ENCODE results near the gene TENM3.

TENM3 gene

GRCh38 chr4:182825786-182826185 is 582.6 kb downstream of the TENM3 start:
- DNase-seq, result no peak

GRCh38 chr4:182826391-182826790 is 583.2 kb downstream of the TENM3 start:
- no peak for DNase-seq

DNA sequence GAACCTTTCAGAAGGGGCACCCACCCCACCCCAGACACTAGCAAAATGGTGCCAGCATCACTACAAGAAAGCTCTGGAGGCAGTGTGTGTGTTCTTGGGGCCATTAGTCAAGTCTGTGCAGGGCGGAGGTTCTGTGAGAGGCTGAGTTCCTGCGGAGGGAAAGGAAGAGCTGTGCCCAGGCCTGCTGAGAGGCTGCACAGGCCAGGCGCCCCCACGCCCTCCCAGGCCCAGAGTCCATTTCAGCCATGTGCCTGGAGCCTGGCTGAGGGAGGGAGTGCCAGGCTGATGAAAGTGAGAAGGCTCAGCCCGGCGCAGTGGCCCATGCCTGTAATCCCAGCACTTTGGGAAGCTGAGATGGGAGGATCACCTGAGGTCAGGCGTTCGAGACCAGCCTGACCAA is 584.0 kb downstream of the TENM3 start:
- DNase-seq, result no peak

GRCh38 chr4:182827954-182828353 is 584.8 kb downstream of the TENM3 start:
- DNase-seq, result no peak

- no peak for DNase-seq
Measured at GRCh38 chr4:182828360-182829025, 585.3 kb downstream of the TENM3 start.

- DNase-seq, result no peak
Measured at GRCh38 chr4:182829196-182829595, 586.0 kb downstream of the TENM3 start.

DNA sequence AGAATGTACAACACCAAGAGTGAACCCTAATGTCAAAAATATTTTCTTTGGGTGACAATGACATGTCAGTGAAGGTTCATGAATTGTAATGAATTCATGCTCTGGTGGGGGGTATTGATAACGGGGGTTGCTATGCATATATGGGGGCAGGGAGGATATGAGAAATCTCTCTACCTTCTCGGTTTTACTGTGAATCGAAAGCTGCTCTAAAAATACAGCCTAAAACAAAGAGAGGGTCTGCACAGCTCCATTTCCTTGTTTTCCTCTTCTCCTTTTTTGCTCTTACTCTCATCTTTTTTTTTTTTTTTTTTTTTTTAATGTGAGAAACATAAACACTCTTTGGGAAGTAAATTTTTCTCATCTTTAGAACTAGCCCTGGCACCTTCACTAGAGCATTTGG is 588.2 kb downstream of the TENM3 start:
- no peak for DNase-seq

- DNase-seq, result no peak
Measured at GRCh38 chr4:182832352-182833120, 589.3 kb downstream of the TENM3 start.

DNA sequence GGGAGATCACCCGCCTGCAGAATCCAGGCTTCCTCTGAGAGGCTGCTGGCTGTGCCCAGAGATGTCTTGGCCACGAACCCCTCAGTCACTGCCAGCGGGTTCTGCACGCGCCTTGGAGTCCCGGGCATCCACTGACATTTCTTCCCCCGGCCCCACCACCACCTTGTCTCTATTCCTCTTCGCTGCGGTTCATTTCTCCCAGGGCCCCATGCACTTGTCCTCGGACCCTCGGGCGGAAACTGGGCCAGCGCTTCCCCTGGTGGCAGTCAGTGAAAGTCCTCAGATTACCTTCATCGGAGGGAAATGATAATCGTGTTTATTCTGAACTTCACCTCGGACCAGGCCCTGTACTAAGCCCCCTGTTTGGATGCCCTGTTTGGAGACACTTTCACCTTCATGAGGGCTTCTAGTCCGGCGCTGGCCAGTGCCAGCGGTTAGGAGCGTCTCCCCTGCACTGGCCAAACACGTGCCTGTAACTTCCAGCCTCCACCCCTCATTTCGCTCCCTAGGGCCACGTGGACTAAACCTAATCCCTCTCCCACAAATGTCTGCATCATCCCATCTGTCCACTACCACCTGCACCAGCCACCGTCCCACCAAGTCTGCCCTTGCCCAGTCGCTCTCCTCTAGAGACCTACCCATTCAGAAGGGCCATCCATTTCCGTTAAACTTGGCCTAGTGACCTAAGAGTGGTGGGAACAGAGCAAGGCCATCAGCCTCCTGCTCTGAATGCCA is 592.0 kb downstream of the TENM3 start:
- DNase-seq, result no peak

GRCh38 chr4:182837831-182838230 is 594.6 kb downstream of the TENM3 start:
- DNase-seq, result no peak

GRCh38 chr4:182838535-182838934 is 595.3 kb downstream of the TENM3 start:
- DNase-seq, result no peak

DNA sequence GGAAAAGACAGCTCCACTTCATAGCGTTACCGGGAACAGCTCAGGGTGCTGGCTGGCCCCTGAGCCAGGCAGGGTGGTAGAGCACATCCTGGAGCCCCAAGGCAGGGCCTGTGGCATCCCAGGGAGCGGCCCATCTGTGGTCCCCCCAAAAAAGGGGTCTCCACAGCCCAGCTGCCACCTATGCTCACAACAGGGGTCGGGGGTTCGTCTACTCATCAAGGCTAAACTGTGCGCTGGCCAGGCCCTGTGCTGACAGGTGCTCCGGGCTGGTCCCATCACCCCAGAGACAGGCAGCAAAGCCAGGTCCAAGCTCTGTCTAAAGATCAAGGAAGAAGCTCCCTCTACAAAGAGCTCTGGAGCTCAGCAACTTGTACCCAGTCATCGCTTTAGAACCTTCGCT is 596.1 kb downstream of the TENM3 start:
- no peak for DNase-seq

DNA sequence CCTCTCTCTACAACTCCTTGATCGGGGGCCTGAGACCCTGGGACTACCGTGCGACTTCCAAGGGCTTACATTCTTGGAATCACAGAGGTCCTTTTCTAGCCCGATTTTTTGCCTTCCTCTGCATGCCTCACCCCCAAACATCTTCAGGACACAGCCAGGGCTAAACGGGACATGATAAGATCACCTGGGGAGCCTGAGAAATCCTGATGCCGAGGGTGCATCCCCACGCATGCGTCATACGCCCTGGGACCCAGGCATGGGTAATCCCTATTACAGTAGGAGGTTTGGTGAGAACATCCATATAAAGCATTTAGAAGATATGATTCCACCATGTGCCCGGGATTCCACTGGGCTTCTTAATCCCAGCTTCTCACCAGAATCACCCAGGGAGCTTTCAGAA is 596.9 kb downstream of the TENM3 start:
- DNase-seq, result no peak

DNA sequence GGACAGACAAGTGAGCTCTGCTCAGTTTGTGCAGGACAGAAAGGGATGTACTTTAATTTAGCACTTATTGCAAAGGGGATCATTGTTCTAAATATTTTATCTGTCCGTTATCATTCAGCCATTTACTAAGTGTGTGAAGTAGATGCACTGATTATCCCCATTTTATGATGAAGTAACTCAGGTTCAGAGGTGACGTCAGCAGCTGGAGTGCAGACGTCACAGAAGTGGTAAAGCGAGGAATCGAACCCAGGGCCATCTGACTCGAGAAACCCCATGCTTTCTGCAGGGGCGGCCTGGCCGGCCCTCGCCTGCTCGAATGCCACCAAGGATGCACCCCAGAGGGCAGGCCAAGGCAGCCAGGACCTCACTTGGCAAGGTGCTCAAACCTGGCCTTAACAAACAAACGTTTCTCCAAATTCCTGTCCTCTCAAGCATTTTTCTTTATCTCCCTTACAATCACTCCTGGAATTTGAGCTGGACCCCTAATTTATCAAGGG is 599.0 kb downstream of the TENM3 start:
- no peak for DNase-seq

GRCh38 chr4:182842759-182843390 is 599.7 kb downstream of the TENM3 start:
- no peak for DNase-seq

DNA sequence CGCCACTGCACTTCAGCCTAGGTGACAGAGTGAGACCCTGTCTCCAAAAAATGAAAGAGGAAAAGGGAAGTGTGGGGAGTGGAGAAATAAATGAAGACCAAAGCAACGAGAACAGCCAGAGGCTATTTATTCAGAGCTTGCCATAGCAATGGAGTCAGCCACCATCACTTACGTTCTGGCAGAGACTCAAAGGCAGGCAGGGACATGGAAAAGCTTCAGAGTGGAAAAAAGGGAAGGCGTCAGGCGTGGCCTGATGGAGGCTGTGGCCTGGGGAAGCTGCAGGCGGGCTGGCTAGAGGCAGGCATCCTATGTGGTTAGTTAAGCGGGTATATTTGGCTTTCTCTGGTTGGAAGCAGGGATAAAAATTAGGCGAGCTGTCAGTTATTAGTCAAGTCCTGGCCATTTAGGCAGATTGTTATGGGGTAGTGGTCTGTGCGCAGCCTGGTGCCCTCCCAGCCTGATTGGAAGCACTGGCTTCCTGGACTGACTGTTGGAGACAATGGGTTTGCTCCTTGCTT is 600.7 kb downstream of the TENM3 start:
- DNase-seq, result no peak

DNA sequence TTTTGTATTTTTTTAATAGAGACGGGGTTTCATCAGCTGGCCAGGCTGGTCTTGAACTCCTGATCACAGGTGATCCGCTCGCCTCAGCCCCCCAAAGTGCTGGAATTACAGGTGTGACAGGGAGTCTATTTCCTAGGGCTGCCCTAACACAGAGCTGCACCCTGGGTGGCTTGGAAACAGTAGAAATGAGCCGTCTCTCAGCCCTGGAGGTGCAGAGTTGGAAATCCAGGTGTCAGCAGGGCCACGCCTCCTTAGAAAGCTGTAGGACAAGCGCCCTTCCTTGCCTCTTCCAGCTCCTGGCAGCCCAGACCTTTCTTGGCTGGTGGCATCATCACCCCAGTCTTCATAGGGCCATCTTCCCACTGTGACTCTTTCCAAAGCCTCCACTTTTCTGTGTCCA is 602.4 kb downstream of the TENM3 start:
- DNase-seq, result no peak

- no peak for DNase-seq
Measured at GRCh38 chr4:182846036-182846435, 602.8 kb downstream of the TENM3 start.

DNA sequence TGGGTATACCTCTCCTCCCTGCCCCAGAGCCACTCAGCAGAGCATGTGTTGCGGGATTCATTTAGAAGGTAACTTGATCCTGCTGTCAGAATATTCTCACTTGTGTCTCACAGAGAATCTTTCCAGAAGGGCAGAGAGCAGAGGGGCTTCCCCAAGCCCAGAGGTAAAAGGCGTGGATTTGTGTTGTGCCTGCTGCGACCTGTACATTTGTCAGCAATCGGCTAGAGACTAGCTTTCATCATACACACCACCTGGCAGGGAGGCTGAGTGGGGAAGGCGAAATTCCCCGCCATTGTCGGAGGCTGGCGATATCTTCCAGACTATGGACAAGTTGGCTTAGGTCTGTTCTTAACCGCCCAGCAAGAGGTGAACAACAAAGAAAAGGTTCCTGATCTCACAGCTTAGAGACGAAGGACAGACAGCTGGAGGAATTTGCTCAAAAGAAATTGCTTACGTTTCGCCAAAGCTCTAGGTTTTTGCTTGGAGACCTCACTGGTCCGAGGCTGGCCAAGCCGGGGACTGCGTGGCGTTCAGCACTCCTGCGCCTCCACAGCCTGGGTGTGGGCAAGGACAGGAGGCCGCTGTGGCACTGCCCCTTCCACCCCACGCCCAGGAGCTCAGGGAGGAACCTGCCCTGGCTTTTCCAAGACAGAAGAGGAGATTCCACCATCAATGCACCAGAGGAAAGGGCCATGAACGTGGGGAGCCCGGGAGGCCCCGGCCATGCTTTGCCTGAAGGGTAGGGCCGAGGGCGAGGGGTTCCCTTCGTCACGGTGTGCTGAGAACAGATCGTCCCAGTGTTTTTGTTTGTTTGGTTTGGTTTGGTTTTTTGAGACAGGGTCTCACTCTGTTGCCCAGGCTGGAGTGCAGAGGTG is 604.6 kb downstream of the TENM3 start:
- no peak for DNase-seq

DNA sequence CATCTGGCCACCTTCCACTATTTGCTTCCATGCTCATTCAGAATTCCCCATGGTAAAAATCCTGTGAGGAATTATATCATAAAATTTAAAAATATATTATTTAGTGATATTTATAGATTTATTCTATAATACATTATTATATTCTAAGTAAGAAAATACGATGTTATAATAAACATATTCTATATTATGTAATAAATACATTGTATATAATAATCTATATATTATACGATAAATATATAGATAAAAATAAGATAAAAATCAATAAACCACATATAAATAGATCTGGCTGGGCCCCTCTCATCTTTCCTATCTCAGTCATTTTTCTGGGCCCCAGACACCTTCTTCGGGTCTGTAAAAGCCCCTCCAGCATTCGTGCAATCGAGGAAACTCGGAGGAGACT is 605.5 kb downstream of the TENM3 start:
- no peak for DNase-seq
